ENCODE measurements around the gene LTBP3.

DNA sequence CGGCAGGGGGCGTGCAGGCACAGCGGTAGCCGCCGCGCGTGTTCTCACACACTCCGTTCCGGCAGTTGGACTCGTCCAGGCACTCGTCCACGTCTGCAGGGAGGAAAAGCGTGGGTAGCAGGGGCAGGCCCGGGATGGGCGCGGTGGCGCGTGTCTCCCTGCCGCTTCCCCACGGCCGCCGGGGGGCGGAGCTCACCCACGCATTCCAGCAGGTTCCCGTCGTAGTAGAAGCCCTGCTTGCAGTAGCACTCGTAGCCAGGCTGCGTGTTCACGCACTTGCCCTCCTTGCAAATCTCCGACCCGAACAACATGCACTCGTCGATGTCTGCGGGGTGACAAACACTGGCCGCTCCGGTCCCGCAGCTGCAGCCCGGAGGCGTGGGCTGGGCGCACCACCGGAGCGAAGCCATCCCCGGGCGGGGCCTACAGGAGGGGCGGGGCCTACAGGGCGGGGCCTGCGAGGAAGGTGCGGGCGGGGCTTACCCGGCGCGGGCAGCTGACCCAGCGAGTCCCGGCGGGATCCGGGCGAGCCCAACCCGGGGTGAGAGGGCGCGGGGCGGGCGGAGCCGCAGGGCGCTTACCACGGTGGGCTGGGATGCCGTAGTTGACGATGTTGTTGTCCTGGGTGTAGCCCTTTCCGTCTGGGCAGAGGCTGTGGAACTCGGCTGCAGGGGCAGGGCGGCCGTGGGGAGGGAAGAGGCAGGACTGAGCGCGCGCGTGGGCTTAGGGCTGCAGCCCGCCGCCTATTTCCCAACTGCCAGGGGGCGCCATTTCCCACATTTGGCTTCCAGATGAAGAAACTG is 17.7 kb downstream of the LTBP3 start:
- TF ChIP-seq, protein P1, sequence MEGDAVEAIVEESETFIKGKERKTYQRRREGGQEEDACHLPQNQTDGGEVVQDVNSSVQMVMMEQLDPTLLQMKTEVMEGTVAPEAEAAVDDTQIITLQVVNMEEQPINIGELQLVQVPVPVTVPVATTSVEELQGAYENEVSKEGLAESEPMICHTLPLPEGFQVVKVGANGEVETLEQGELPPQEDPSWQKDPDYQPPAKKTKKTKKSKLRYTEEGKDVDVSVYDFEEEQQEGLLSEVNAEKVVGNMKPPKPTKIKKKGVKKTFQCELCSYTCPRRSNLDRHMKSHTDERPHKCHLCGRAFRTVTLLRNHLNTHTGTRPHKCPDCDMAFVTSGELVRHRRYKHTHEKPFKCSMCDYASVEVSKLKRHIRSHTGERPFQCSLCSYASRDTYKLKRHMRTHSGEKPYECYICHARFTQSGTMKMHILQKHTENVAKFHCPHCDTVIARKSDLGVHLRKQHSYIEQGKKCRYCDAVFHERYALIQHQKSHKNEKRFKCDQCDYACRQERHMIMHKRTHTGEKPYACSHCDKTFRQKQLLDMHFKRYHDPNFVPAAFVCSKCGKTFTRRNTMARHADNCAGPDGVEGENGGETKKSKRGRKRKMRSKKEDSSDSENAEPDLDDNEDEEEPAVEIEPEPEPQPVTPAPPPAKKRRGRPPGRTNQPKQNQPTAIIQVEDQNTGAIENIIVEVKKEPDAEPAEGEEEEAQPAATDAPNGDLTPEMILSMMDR (IDR thresholded peaks at IDR 0.05; ENCODE audit: low read depth, low read length, poor library complexity, severe bottlenecking) = peak; percentile 82
- no peak for TF ChIP-seq EZH2phosphoT487 (IDR thresholded peaks at IDR 0.05; ENCODE audit: borderline replicate concordance, low read length)

All from DOHH2 (cell line).